Endometrial microvascular endothelial cells (primary cell): ENCODE results near the gene MARK4. TPM values are rescaled to one million over a fixed set of nuclear protein-coding genes. Genes with fewer than 3 reads are reported as not detected.
"Not testable (repeated sequence)": the region's sequence is repeated elsewhere in the genome, so short reads cannot be mapped to it uniquely, and the experiment has no call there.

ENCODE experiments used
- in situ Hi-C: cut with HindIII; loops from 2 replicates; pipeline ENCODE4 v1.10.0; 2017; ENCODE audit warnings: low sequenced_read_pairs, low pct_unique_long_range_greater_than_20kb; ENCODE audit errors: inconsistent ontology term
- total RNA-seq: library from RNA; depleted of rRNA; stranded (reverse); fragments of >200 nt; gene quantifications from one replicate; pipeline ENCODE4 v1.2.3, GENCODE V29; 2015; ENCODE audit errors: inconsistent ontology term

Gene MARK4
- total RNA-seq, 1 donor from 2014 or later: 12.7 TPM

- in situ Hi-C loops: no loop called here
Observed at GRCh38 chr19:45265375-45265774, 14.3 kb downstream of the MARK4 start.

GRCh38 chr19:45267296-45267695 is 16.2 kb downstream of the MARK4 start:
- in situ Hi-C loops: no loop called here

DNA sequence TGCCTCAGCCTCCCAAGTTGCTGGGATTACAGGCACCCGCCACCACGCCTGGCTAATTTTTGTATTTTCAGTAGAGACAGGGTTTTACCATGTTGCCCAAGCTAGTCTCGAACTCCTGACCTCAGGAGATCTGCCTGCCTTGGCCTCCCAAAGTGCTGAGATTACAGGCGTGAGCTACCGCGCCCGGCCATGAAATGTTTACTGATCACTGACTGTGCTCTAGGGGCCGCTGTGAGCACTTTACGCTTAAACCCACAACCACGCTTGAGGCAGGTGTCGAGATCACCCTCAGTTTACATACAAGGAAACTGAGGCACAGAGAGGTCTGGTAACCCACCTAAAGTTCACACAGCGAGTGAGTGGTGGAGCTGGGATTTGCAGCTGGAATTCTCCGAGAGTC is 18.9 kb downstream of the MARK4 start:
- in situ Hi-C loops: not testable (repeated sequence)

- in situ Hi-C loops: no loop called here
Observed at GRCh38 chr19:45271098-45271734, 20.1 kb downstream of the MARK4 start.

GRCh38 chr19:45271735-45272108 is 20.7 kb downstream of the MARK4 start:
- in situ Hi-C loops: no loop called here

DNA sequence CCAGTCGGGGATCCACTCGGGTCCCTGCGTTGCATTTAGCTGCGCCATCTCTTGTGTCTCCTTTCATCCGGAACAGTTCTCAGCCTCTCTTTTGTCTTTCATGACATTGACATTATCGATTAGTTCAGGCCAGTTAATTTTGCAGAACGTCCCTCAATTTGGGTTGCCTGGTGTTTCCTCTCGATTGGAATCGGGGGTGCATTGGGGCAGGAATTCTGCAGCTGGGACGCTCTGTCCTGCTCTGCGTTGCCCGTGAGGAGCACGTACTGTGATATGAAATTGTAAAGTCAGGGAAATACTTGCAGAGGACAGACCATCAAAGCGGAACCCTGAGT is 22.4 kb downstream of the MARK4 start:
- in situ Hi-C loops: no loop called here

DNA sequence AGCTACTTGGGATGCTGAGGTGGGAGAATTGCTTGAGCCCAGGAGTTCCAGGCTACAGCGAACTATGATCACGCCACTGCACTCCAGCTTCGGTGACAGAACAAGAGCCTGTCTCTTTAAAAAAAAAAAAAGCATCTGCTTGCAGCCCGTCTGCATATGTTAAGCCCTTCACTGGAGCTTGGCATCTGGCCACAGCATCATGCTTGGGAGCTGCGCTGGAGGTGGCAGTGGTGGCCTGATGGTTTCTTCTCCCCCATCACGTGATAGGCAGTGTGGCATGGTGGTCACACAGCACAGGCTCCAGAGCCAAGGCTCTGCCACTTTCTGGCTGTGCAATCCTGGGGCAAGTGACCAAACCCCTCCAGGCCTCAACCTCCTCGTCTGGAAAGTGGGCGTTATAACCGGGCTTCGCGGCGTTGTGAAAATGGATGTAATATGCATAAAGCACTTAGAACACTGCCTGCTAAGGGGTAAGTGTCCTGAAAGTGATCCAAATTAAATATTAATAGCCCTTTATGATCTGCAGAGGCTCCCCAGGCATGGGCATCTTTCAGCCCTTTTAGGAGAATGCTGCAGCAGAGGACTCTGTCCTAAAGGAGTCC is 24.4 kb downstream of the MARK4 start:
- in situ Hi-C loops: no loop called here

GRCh38 chr19:45276284-45276687 is 25.2 kb downstream of the MARK4 start:
- in situ Hi-C loops: no loop called here

- in situ Hi-C loops: no loop called here
Observed at GRCh38 chr19:45278087-45278486, 27.0 kb downstream of the MARK4 start.

- in situ Hi-C loops: no loop called here
Observed at GRCh38 chr19:45279587-45280192, 28.6 kb downstream of the MARK4 start.

DNA sequence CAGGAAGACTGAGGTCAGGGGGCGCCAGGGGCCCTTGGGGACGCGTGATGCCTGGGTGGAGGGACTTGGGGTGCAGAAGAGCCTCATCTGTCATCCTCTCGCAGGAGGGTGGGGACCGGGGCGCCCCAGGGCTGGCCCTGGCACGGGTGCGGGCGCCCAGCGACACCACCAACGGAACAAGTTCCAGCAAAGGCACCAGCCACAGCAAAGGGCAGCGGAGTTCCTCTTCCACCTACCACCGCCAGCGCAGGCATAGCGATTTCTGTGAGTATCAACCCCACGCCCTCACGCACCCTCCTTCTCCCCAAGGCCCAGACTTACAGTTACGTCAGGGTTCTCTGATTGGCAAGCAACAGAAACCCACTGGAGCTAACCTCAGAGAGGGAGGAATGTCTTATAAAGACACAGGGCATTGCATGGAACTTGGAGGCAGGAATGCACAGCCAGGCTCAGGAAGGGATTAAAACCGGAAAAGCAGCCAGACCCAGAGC is 29.4 kb downstream of the MARK4 start:
- in situ Hi-C loops: no loop called here

GRCh38 chr19:45283443-45284033 is 32.5 kb downstream of the MARK4 start:
- in situ Hi-C loops: no loop called here

- in situ Hi-C loops: no loop called here
Observed at GRCh38 chr19:45290381-45290931, 39.4 kb downstream of the MARK4 start.

DNA sequence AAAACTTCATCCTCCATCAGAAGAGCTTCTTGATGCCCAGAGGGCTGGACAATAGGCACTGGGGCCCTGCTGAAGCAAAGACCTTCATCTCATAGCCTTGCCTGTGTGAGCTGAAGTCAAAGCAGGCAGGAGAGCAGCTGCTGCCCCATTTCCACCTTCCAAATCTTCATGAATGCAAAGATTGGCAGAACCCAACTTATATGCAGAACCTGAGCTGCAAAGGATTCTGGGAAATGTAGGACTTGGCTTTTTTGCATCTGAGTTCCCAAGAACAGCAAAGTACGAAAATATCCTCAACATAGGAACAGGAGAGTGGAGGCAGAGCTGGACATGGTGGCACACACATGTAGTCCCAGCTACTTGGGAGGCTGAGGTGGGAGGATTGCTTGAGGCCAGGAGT is 40.8 kb downstream of the MARK4 start:
- in situ Hi-C loops: no loop called here

DNA sequence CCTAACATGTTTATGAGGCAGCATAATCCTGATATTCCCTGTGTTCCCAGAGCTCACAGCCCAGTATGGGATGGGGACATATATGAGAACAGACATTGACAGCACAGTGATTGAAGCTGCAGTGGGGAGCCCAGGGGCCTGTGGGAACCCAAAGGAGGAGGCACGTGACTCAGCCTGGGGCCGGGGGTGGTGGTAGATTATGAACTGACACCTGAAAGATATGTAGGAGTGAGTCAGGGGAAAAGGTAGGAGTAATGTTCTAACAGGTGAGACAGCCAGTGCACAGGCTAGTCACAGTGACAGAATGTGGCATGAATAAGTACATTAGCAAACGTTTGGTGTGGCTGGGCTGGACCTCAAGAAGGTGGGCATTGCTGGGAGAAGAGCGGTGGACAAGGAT is 42.6 kb downstream of the MARK4 start:
- in situ Hi-C loops: no loop called here

GRCh38 chr19:45294291-45295029 is 43.4 kb downstream of the MARK4 start:
- in situ Hi-C loops: no loop called here

GRCh38 chr19:45295873-45296272 is 44.8 kb downstream of the MARK4 start:
- in situ Hi-C loops: no loop called here

GRCh38 chr19:45296355-45296754 is 45.3 kb downstream of the MARK4 start:
- in situ Hi-C loops: no loop called here

GRCh38 chr19:45297674-45298073 is 46.6 kb downstream of the MARK4 start:
- in situ Hi-C loops: no loop called here
